ENCODE results near the gene ATRAID.

DNA sequence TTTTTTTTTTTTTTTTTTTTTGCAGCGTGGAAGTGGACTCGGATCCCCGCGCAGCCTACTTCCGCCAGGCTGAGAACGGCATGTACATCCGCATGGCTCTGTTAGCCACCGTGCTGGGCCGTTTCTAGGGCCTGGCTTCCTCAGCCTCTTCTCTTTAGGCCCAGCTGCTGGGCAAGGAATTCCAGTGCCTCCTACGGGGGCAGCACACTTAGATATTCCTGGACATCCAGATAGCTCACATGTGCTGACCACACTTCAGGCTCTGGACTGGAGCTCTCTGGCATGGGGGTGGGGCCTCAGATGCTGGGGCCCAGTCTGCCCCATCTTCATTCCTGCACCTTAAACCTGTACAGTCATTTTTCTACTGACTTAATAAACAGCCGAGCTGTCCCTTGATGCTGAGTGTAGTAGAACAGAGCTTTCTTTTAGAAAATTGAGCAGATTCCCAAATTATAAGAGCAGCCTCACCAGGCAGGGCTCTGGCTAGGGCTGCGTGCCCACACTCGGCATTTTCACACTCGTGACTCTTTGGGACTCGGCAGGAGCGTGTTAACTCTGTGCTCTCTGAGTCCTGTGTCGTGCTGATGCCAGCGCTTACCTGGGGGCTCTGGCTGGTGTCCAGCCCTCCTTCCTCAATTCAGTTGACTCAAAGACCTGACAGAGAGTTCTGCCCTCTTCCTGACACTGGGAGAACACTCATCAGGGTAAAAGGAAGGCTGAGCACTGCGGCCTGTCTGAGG lies 31.7 kb downstream of the ATRAID start:
- TF ChIP-seq PAX5 (IDR thresholded peaks at IDR 0.05; ENCODE audit: insufficient read depth, low read length, severe bottlenecking) (no peak), POLR2A (IDR thresholded peaks at IDR 0.05; ENCODE audit: low read depth, low read length) (no peak), POLR2AphosphoS5 (IDR thresholded peaks at IDR 0.05; ENCODE audit: low read depth, low read length) (no peak), SPI1 (IDR thresholded peaks at IDR 0.05; ENCODE audit: low read depth, low read length) (no peak), TAF1 (IDR thresholded peaks at IDR 0.05; ENCODE audit: low read depth, low read length) (no peak)

Measured in GM12891 (cell line).